GM23248 (cell line): Measurements from ENCODE around the gene NR2C1.

ENCODE experiments used
- EZH2 ChIP-seq: fragments of 200-600 bp; sonication (generic); IDR thresholded peaks from 2 replicates; pipeline ENCODE4 v1.6.1; 2018; ENCODE audit warnings: antibody characterized with exemption, mild to moderate bottlenecking; ENCODE audit not compliant: insufficient read depth, poor library complexity, severe bottlenecking
- EZH2phosphoT487 ChIP-seq: fragments of 200-600 bp; sonication (generic); IDR thresholded peaks from 2 replicates; pipeline ENCODE4 v1.6.1; 2018; ENCODE audit warnings: antibody characterized with exemption, moderate library complexity, mild to moderate bottlenecking, low read depth; ENCODE audit not compliant: insufficient read depth

DNA sequence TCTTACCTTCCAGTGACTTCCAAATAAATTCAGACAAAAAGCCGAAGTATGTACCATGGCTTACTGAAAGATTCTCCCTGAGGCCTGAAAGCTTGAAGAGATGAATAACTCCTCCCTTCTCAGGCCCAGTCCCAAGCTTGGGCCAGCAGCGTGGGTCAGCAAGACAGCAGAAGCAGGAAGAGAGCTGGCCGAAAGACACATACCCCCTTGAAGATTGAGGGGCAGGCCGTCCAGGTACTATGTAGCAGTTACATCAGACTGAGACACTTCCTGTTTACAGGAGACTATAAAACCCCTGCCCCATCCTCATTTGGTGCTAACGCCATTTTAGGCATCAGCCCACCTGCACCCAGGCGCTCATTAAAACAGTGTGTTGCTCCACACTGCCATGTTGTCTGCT lies 84.9 kb downstream of the NR2C1 start:
- no peak for TF ChIP-seq EZH2phosphoT487
- no peak for TF ChIP-seq EZH2
